Measurements from ENCODE around the gene CHST8. TPM values are rescaled to one million over a fixed set of nuclear protein-coding genes. Genes with fewer than 3 reads are reported as not detected.
"Not testable (repeated sequence)": the region's sequence is repeated elsewhere in the genome, so short reads cannot be mapped to it uniquely, and the experiment has no call there.

CHST8 gene, protein sequence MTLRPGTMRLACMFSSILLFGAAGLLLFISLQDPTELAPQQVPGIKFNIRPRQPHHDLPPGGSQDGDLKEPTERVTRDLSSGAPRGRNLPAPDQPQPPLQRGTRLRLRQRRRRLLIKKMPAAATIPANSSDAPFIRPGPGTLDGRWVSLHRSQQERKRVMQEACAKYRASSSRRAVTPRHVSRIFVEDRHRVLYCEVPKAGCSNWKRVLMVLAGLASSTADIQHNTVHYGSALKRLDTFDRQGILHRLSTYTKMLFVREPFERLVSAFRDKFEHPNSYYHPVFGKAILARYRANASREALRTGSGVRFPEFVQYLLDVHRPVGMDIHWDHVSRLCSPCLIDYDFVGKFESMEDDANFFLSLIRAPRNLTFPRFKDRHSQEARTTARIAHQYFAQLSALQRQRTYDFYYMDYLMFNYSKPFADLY
- total RNA-seq: not detected in 2 replicates

DNA sequence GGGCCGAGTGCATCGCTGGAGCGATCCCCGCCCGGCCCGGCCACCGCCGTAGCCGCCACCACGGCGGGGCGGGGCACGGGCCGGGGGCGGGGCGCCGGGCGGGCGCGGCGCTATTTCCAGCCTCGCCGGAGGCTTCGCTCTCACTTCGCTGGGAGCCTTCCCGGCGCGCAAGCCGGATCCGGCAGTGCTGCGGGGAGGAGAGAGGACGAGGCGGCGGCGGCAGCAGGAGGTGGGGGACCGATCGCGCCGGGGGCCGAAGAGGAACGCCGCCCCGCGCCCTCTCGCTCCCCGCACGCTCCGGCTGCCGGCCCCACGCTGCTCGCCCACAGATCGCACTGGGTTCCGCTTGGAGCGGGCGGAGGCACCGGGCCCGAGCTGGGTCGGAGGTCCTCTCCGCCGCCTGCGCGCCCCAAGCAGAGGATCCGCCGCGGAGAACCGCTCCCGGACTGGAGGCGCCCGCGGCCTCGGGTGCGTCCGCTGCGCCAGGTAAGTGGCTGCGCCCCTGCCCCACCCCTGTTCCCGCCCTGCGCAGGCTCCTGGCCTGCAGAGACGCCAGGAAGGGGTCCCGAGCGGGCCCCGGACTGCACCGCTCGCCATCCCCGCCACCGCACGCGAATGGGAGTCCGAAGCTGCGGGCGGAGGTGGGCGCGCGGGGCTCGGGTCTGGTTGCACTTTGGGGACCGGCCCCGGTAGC, at the start of gene CHST8:
Gene CHST8, plus strand, starts transcription at position 143 of the 694 bp plus-strand sequence. CDS start 67,309 bp downstream, outside the sequence.
- intact Hi-C loops (cut with micrococcal nuclease): no loop called here

DNA sequence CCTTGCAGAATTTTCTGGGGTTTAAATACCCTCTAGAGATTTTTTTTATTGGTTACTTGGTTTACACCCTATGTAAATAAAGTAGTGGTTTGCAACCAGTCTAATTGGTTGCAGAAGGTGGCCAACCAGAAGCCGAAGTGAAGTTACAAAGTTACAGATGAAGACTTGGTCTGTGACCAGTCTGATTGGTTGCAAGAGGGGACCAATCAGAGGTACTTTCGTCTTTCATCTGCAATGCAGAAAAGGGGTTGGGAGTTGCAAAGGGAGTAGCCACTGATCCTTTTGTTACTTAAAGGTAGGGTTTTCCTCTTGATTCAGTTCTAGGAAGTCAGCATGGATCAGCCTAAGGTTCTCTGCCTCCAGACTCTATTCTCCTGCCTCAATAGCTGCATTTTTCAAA, 48.8 kb upstream of the CHST8 start:
- intact Hi-C loops (cut with micrococcal nuclease): no loop called here

DNA sequence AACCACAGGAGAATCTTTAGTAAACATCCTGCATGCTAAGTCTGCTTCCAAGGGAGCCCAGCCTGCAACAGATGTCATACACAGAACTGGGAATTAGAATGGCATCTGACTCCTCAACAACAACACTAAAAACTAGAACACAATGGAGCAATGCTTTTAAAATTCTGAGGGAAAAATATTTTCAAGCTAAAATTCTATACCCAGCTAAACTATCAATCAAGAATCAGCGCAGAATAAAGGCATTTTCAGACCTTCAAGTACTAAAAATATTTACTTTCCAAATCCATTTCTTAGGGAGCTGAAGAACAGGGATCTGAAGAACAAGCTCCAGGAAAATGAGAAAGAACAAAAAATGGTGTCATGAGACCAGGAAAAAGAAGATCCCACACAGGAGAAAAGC, 46.9 kb upstream of the CHST8 start:
- intact Hi-C loops (cut with micrococcal nuclease): no loop called here

DNA sequence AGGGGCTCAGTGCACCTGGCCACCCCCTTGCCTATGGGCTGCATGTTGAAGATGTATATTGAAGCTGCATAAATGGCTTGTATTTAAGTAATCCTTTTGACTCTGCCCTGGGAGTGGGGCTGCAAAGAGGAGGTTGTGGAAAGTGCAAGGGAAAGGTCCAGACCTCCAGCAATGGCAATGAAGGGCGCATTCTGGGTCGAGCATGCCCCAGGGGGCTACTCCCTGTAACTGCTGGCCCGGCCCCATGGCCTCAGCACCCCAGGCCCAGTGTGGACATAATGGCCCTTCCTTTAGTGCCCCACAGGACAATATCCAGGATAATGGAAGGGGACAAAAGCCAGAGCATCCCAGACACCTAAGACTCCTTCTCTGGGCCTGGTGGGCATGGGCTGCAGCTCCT, 43.1 kb upstream of the CHST8 start:
- intact Hi-C loops (cut with micrococcal nuclease): no loop called here

DNA sequence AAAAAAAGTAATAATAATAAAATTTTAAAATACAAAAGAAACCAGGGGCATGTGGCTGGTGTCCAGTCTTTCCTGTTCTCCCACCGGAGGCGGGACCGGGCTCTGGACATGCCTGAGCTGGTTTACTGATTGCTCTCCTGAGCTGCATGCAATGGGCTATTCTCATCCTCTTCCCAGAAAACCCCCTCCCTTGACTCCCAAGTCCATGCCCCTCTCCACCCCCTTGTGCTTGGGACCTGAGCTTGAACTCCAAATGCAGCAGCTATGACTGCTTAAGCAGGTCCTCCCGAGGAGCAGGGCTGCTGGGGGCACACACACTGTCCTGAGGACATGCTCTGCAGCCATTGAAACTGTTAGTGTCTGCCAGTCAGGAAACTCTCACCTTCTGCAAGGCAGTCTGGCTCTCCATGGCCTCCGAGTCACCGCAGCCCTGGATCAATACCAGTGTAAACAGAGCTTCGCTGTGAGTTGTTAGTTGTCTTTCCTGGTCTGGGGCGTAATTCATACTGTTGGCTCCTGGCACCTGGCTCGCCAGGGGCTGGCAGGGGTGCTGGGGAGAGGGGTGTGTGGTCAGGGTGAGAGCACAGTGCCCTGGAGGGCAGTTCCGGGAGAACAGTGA, 41.6 kb upstream of the CHST8 start:
- intact Hi-C loops (cut with micrococcal nuclease): no loop called here

DNA sequence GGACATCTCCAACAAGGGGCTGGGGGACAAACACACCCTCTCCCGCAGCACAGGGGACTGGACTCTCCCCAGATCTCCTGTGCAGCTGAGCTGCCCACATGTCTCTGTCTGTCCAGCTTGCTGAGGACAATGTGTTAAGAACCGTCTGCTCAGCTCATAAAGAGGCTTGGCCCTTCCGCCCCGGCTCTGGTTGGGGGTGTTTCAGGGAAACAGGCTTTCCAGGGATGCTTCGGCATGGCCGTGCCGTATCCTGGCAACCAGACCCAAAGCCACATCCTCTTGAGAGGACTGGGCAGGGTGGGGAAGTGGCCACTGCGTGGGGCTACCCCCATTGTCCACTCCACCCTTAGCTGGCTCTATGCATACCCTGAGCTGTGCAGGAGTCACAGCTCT, 41.1 kb upstream of the CHST8 start:
- intact Hi-C loops (cut with micrococcal nuclease): no loop called here

DNA sequence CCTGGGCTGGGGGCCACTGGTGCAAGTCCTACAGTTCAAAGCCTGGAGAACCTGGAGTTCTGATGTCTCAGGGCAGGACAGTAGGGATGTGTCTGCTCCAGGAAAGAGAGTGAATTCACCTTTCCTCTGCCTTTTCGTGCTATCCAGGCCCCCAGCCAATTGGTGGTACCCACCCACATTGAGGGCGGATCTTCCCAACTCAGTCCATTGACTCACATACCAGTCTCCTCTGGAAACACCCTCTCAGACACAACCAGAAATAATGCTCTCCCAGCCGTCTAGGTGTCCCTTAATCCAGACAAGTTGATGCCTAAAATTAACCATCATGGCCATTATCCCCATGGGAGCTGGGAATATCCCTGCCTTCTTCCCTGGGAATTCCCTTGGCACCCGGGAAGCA, 38.8 kb upstream of the CHST8 start:
- intact Hi-C loops (cut with micrococcal nuclease): no loop called here

DNA sequence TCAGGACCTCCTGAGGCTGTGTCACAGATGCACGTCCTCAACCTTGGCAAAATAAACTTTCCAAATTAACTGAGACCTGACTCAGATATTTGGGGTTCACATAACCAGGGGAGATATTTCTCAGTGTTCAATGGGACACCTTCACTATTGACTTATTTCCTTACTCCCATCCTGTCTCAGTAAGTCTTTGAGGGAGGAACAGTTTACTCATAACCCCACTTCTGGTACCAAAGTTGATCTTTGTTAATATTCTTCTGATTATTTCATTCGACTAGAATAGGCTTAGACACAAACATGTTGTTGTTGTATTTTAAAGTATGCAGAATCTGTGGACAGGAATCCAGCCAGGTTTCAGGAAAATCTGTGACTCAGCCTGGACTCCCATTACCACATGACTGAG, 34.6 kb upstream of the CHST8 start:
- intact Hi-C loops (cut with micrococcal nuclease): no loop called here

DNA sequence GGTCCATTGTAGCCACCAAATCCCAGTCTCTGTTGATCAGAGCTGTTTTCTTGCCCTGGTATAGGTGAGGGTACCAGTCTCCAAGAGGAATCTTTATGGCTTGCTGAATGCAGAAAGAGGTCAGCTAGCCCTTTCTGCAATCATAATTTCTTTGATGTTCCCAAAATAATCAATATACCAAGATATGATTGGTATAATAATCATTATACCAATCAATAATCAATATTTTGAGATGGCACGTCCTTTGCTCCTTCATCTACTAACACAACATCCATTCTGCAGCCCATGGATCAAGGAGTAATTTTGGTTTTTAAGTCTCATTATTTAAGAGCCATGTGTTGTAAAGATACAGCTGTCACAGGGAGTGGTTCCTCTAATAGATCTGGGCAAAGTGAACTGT, 31.5 kb upstream of the CHST8 start:
- intact Hi-C loops (cut with micrococcal nuclease): no loop called here

DNA sequence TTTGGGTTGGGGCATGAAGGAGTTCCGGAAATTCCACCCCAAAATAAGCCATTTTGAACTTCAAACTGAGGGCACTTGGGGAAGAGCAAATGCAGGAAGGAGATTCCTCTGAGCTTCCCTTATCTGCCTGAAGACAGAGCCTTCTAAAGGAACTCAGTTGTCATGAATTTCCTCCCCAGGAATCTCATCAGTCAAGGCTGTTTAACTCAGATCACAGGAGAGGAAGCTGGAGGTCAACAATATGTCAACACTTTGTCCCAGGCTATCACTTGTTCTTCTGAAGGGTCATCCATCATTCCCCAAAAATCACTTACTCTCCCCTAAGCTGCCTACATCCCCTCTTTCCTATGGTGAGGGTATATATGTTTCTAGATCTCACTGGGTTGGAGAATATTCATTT, 26.0 kb upstream of the CHST8 start:
- intact Hi-C loops (cut with micrococcal nuclease): no loop called here

DNA sequence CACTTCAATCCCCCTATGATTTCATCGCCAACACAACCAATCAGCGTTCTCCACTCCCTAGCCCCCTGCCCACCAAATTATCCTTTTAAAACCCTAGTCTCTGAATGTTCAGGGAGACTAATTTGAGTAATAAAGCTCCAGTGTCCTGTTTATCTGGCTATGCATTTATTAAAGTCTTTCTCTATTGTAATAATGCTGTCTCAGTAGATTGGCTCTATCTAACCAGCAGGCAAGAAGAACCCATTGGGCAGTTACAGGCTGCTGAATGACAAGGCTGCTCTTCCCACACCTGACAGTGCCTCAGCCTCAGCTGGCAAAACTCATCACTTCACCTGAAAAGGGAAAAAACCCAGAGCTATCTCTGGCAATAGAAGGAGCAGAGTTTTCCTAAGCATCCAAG, 20.2 kb upstream of the CHST8 start:
- intact Hi-C loops (cut with micrococcal nuclease): no loop called here

DNA sequence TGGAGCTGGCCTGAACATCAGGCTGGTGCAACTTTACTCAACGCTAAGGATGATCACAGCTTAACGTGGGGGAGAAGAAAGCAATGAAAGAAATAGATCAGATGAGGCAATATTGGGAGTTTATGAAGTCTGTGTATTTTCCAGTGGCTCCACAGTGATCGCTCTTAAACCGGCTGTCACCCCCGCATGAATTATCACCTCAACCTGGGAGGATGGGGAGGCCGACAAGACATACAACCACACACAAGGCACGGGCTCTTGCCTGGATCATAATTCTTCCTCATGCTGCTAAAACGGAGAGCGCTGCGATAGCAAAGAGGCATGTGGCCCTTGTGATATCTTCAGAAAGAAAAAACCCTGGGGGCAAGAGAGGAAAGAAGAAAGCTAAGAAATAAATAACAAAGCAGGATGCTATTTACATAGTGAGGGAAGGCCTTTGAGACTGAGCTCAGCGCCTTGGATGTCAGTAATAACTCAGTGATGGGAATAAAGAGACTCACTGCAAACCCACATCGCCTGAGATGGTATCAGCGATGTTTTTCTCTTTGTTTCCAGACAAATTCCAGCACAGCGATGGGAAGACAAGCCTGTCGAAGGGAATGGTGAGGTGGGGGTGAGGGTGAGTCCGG, 19.1 kb upstream of the CHST8 start:
- intact Hi-C loops (cut with micrococcal nuclease): no loop called here

DNA sequence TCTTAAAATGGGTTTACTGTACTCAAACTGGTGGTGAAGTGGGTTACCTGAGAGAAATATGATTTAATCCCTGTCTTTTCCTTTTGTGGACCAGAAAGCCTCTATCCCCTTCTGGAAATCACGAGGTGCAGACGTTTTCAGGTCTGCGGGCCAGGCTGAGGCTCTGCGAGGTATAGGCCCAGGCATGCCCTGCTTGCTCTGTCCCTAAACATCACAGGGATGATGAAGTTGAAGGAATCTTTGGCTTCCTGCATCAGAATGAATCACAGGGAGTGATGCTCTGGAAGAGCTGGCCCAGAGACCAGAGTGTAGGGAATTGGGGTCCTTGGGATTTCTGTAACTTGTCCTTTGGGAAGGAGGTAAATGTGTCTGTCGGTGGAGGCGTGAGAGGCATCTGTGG, 18.4 kb upstream of the CHST8 start:
- intact Hi-C loops (cut with micrococcal nuclease): no loop called here

DNA sequence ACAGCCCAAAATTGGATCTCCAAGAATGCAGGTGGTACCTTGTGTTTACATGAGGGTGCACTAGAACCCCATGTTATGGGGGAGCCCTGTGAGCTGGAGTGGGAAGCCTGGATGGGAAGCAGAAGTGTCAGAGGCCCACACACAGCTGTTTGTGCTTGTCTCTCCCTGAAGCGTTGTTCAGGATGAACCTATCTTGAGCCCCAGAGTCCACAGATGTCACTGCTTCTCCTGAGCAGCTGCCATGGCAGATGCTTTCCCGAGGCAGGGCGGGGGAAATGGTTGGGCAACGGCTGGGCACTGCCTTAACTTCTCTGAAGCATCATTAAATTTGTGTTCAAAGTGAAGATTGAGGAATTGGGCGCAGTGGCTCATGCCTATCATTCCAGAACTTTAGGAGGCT, 17.1 kb upstream of the CHST8 start:
- intact Hi-C loops (cut with micrococcal nuclease): no loop called here

DNA sequence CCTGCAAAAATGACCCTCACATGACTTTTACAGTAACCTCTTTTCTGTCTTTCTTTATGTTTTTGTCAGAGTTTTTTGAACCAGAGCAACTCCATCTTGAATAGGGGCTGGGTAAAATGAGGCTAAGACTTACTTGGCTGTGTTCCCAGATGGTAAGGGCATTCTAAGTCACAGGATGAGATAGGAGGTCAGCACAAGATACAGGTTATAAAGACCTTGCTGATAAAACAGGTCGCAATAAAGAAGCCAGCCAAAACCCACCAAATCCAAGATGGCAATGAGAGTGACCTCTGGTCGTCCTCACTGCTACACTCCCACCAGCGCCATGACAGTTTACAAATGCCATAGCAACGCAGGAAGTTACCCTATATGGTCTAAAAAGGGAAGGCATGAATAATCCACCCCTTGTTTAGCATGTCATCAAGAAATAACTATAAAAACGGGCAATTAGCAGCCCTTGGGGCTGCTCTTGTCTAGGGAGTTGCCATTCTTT, 15.9 kb upstream of the CHST8 start:
- intact Hi-C loops (cut with micrococcal nuclease): not testable (repeated sequence)

DNA sequence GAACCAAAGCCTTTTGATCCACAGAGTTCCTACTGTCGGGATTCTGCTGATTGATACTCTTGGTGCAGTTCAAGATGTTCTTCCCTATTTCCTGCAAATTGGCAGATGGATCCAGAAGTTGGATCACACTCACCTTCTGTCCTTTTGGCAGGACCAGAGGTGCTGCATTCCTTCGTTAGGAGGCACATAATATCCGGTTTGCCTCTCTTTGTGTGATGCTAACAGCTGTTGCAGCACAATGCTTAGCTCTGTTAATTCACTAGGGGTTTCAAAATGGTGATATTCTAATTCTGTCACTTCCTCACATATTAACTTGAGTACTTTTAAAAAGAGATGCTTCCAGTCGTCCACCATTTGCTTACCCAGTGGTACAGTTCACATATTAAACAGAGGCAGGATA, 15.2 kb upstream of the CHST8 start:
- intact Hi-C loops (cut with micrococcal nuclease): no loop called here

DNA sequence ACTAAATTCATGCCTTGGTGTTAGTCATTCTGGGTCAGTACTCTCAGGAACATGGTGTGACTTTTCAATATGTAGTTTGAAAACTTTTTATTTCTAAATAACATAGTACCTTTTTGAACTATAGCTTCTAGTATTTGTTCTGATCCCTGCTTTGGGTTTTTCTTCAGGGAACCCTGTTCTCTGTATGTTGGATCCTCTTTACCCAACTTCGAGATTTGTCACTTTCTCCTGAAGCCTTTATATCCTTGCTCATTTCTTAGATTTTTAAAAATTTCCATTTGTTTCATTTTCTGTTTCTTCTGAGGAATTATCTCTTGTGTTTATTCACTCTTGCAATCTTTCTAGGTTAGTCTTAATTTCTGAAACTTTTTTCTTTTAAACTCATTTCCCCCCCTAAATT, 12.4 kb upstream of the CHST8 start:
- intact Hi-C loops (cut with micrococcal nuclease): no loop called here

DNA sequence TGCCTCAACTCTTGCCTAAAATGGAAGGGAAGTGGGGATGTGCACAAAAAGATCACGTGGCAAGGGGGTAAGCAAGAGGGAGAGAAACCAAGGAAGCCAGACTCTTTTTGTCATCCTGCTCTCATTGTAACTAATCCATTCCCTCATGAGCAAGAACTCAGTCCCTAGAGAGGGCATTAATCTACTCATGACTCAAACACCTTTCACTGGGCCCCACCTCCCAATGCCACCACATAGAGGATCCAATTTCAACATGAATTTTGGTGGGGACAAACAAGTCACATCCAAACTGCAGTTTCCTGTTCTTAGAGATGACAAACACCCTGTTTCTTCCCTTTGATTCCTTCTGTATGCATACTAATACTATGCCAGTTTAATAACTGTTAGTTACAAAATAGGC, 11.2 kb upstream of the CHST8 start:
- intact Hi-C loops (cut with micrococcal nuclease): no loop called here

DNA sequence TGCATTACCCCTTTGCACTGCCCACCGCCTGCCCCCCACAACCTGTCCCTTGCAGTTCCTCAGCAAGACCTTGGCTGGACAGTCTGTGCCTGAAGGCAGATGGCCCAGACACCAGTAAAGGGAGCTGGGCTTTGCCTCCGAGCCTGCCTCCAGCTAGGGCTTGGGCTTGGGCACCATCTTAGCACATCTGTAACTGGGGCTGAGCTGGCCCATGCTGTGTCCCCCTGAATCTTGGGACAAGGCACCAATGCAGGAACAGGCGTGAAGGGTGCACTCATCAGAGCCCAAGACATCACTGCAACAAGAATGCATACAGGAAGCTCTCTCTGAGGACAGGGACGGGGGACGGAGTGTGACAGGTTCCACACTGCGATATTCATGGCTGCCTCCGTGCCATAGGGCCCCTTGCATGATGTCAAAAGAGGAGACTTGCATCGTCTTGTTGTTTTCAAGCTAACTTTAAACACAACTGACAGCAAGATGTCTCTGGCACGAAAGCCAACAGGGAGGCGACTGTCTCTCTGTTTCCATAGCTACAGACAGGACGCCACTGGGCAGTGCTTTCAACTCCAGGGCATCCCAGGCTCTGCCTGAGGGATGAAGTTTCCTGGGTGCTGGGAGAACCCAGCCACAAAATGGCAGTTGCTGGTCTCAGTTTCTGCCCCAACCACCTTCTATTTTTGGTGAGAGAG, 8.7 kb upstream of the CHST8 start:
- intact Hi-C loops (cut with micrococcal nuclease): no loop called here

DNA sequence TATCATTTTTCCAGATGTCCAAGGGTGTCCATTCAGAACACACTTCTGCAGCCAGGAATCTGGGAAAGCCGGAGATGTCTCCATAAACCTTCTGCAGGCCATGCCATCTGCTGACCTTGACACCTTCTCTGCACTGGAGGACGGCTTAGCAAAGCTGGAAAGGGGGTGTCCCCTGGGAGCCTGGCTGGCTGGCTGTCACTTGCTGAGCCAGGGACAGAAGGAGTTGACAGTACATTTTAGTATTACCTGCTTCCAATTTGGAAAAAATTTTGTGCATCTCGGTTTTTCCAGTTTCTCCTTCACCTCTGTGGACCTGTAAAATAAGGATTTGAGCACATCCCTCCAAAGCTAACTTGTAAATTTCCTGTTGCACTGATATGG, 8.1 kb upstream of the CHST8 start:
- intact Hi-C loops (cut with micrococcal nuclease): no loop called here

DNA sequence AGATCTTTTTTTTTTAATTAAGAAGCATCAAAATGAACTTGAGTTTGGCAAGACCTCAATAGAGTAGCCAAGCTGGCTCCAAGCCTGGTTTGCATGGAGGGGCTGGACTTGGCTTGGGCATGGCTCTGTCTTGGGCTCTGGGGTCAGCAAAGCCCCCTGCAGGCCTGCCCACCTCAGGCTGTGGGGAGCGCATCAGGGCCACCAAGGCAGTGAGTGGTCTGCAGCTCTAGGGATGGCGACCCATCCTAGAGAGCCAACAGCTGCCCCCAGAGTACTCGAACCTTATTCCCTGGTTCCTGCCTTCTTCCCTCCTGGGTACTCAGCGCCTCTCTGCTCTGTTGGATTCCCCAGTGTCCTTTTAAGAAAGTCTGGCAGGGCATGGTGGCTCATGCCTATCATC, 5.4 kb upstream of the CHST8 start:
- intact Hi-C loops (cut with micrococcal nuclease): no loop called here

Measured in T-helper 2 cell treated with Interferon-gamma antibody and Interleukin-4, amounts not matched to agents 100 ng/mL and 5 ng/mL, for 36 hours (primary cell).